GM23338 (cell line): ENCODE data around the gene TAF11L13. TPM values are rescaled to one million over a fixed set of nuclear protein-coding genes. Genes with fewer than 3 reads are reported as not detected.

Experiments used
- ATAC-seq: fragments of 200-7000 bp; cut with Tn5 transposase; 3 replicates; pipeline ENCODE4 v1.9.1; 2020
- DNase-seq: peaks from one replicate; pipeline ENCODE4 v3.0.0-alpha.2; 2015; ENCODE audit warnings: low spot score
- H2AFZ ChIP-seq: fragments of 200-600 bp; sonication (generic); 2 replicates; pipeline ENCODE4 v1.8.0; 2016; ENCODE audit warnings: antibody characterized with exemption, mild to moderate bottlenecking, moderate library complexity
- H3F3A ChIP-seq: fragments of 200-600 bp; sonication (generic); replicated peaks from 2 replicates; pipeline ENCODE4 v1.8.0; 2017; ENCODE audit warnings: antibody characterized with exemption, mixed run types, low read depth
- H3K27ac ChIP-seq: fragments of 200-600 bp; sonication (generic); 2 replicates; pipeline ENCODE4 v1.6.1; 2016; ENCODE audit warnings: low read depth
- H3K27me3 ChIP-seq: fragments of 200-600 bp; sonication (generic); 2 replicates; pipeline ENCODE4 v1.8.0; 2016; ENCODE audit warnings: mild to moderate bottlenecking, mixed run types, moderate library complexity; ENCODE audit not compliant: insufficient read depth
- H3K36me3 ChIP-seq: fragments of 200-600 bp; sonication (generic); 2 replicates; pipeline ENCODE4 v1.8.0; 2016; ENCODE audit warnings: mild to moderate bottlenecking; ENCODE audit not compliant: insufficient read depth
- H3K4me1 ChIP-seq: fragments of 200-600 bp; sonication (generic); 2 replicates; pipeline ENCODE4 v1.8.0; 2016; ENCODE audit warnings: mild to moderate bottlenecking, moderate library complexity; ENCODE audit not compliant: insufficient read depth
- H3K4me2 ChIP-seq: fragments of 200-600 bp; sonication (generic); 2 replicates; pipeline ENCODE4 v1.7.1; 2017; ENCODE audit warnings: mixed run types
- H3K4me3 ChIP-seq: fragments of 200-600 bp; sonication (generic); 2 replicates; pipeline ENCODE4 v1.6.1; 2016; ENCODE audit warnings: mixed run types
- H3K79me2 ChIP-seq: fragments of 200-600 bp; sonication (generic); replicated peaks from 2 replicates; pipeline ENCODE4 v1.8.0; 2017; ENCODE audit warnings: mild to moderate bottlenecking; ENCODE audit not compliant: insufficient read depth
- H3K9me2 ChIP-seq: fragments of 200-600 bp; sonication (generic); 2 replicates; pipeline ENCODE4 v1.8.0; 2017; ENCODE audit not compliant: insufficient read depth
- H4K20me1 ChIP-seq: fragments of 200-600 bp; sonication (generic); replicated peaks from 2 replicates; pipeline ENCODE4 v1.8.0; 2017; ENCODE audit warnings: mild to moderate bottlenecking; ENCODE audit not compliant: insufficient read depth
- H3K27ac Mint-ChIP-seq: 2 replicates; pipeline ENCODE4 v1.8.0; 2020; ENCODE audit warnings: inconsistent platforms, mild to moderate bottlenecking, moderate library complexity, mixed read lengths
- H3K27me3 Mint-ChIP-seq: 3 replicates; pipeline ENCODE4 v1.8.0; 2022; ENCODE audit warnings: low read depth, mild to moderate bottlenecking, moderate library complexity, mixed read lengths, inconsistent platforms; ENCODE audit not compliant: insufficient read depth, poor library complexity
- H3K36me3 Mint-ChIP-seq: 3 replicates; pipeline ENCODE4 v1.8.0; 2021; ENCODE audit warnings: low read depth, mild to moderate bottlenecking, inconsistent platforms, moderate library complexity, mixed read lengths
- H3K4me1 Mint-ChIP-seq: 3 replicates; pipeline ENCODE4 v1.8.0; 2020; ENCODE audit warnings: mild to moderate bottlenecking, inconsistent platforms, mixed read lengths
- H3K4me3 Mint-ChIP-seq: 3 replicates; pipeline ENCODE4 v1.8.0; 2021; ENCODE audit warnings: moderate library complexity, mild to moderate bottlenecking, inconsistent platforms, mixed read lengths
- H3K9me3 Mint-ChIP-seq: 3 replicates; pipeline ENCODE4 v1.8.0; 2020; ENCODE audit warnings: moderate library complexity, mild to moderate bottlenecking, inconsistent platforms, mixed read lengths
- CTCF ChIP-seq, 2 experiments: fragments of 200-600 bp in 1 of 2; sonication (generic) in 1 of 2; conservative IDR thresholded peaks; 2 replicates each; pipeline versions ENCODE4 v1.5.1 to v1.6.1; 2016 to 2017; ENCODE audit warnings: antibody characterized with exemption in 2 of 2, low read depth in 2 of 2, mild to moderate bottlenecking in 2 of 2, moderate library complexity in 1 of 2
- EZH2phosphoT487 ChIP-seq: fragments of 200-600 bp; sonication (generic); IDR thresholded peaks from one replicate; pipeline ENCODE4 v1.8.1; 2018; ENCODE audit warnings: antibody characterized with exemption; ENCODE audit not compliant: unreplicated experiment
- JUNB ChIP-seq: IDR thresholded peaks from one replicate; pipeline ENCODE4 v1.6.1; 2016; ENCODE audit warnings: antibody characterized with exemption; ENCODE audit not compliant: unreplicated experiment
- NANOG ChIP-seq: IDR thresholded peaks from 2 replicates; pipeline ENCODE4 v1.6.1; 2016; ENCODE audit warnings: antibody characterized with exemption, borderline replicate concordance
- POLR2AphosphoS5 ChIP-seq: IDR thresholded peaks from 2 replicates; pipeline ENCODE4 v1.6.1; 2016; ENCODE audit warnings: antibody characterized with exemption, low read depth
- REST ChIP-seq: IDR thresholded peaks from one replicate; pipeline ENCODE4 v1.6.1; 2018; ENCODE audit warnings: antibody characterized with exemption; ENCODE audit not compliant: unreplicated experiment
- ZNF462 ChIP-seq: fragments of 250-450 bp; sonication (Bioruptor Pico); IDR thresholded peaks from 2 replicates; pipeline ENCODE4 v1.5.0; 2020; ENCODE audit warnings: mild to moderate bottlenecking, moderate library complexity
- polyA plus RNA-seq: library from polyadenylated mRNA; unstranded; fragments of >200 nt; fragmentation: Nextera tagmentation; extraction: Ambion mirVana; gene quantifications from 2 replicates; pipeline ENCODE4 v1.2.1, GENCODE V29; 2016
- total RNA-seq: library from RNA; depleted of rRNA; stranded (reverse); fragments of >200 nt; shearing (Covaris generic); gene quantifications from 2 replicates; pipeline ENCODE4 v1.2.3, GENCODE V29; 2014

TAF11L13 gene
- total and polyA plus RNA-seq, 2 experiments from 2014 or later = not detected

DNA sequence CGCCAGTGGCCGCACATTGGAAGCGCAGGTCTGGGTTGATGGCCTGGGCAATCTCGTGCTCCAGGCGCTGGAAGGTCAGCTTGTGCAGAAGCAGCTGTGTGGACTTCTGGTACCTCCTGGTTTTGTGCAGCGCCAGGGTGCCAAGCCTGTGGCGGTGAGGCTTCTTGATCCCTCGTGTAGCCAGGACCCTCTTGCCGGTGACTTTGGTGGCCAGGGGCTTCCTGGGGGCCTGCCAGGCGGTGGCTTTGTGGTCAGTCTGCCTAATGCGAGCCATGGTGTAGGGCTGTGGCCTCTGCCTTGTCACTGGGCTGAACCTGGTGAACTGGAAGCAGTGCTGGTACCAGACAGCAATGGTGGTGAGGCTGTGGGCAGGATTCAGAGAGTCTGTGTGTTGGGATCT, 6.2 kb upstream of the TAF11L13 start (continued):
- no peak for TF ChIP-seq REST
- no peak for TF ChIP-seq ZNF462 (CRISPR knock-in tag)
- TF ChIP-seq EZH2phosphoT487 = no peak
- no peak for TF ChIP-seq POLR2AphosphoS5
- no peak for TF ChIP-seq JUNB

DNA sequence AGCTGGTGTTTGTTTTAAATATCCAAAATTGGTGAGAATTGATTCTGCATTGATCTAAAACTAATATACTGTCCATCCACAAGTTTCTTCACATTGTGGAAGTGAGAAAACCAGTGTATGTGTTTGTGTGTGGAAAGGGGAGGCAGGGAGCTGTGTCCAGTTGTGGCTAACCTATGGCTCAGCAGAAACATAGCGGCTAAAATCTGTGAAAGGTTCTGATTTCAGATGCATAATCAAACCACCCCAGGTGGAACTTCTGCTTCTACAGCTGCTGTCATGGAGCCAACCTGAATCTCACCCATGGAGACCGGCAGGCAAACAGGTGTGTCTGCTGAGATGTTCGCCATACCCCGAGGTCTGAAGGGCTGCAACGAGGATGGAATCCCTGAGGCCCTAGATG, 2.3 kb downstream of the TAF11L13 start, which contains the start of gene TAF11L14:
TAF11L14 (plus strand) TSS at position 301 of the 400 bp plus-strand sequence.
- no peaks in the 10 kb centered on the region for H3K36me3 Mint-ChIP-seq
- 0 out of 2 replicates have a peak, but pooled peaks cover 5% of the 10 kb centered on the region for H3K9me2 ChIP-seq
- no peaks in the 10 kb centered on the region for H3K27me3 Mint-ChIP-seq
- H3K79me2 ChIP-seq = no peaks in the 10 kb centered on the region
- H3F3A ChIP-seq = no peaks in the 10 kb centered on the region
- no peaks in the 10 kb centered on the region for H3K36me3 ChIP-seq
- no peaks in the 10 kb centered on the region; the same call in 2 of the 3 replicates for H3K9me3 Mint-ChIP-seq
- no peak within 1 kb of the TSS for H3K4me3 Mint-ChIP-seq
- H3K27ac Mint-ChIP-seq = no peak within 1 kb of the TSS
- DNase-seq = no peak
- no peak within 1 kb of the TSS for H2AFZ ChIP-seq
- H3K4me1 Mint-ChIP-seq = no peaks in the 10 kb centered on the region
- H3K4me3 ChIP-seq = no peak within 1 kb of the TSS
- no peak within 1 kb of the TSS for H3K4me2 ChIP-seq
- H4K20me1 ChIP-seq = no peaks in the 10 kb centered on the region
- H3K4me1 ChIP-seq = no peaks in the 10 kb centered on the region
- no peak for ATAC-seq
- H3K27ac ChIP-seq = no peak within 1 kb of the TSS
- no peaks in the 10 kb centered on the region for H3K27me3 ChIP-seq
- no peak for TF ChIP-seq CTCF (conservative IDR thresholded peaks at IDR 0.05; ENCODE audit: low read depth in 2 of 2)
- TF ChIP-seq REST = no peak
- no peak for TF ChIP-seq EZH2phosphoT487
- no peak for TF ChIP-seq NANOG
